ENCODE data around the gene UBE2O.

DNA sequence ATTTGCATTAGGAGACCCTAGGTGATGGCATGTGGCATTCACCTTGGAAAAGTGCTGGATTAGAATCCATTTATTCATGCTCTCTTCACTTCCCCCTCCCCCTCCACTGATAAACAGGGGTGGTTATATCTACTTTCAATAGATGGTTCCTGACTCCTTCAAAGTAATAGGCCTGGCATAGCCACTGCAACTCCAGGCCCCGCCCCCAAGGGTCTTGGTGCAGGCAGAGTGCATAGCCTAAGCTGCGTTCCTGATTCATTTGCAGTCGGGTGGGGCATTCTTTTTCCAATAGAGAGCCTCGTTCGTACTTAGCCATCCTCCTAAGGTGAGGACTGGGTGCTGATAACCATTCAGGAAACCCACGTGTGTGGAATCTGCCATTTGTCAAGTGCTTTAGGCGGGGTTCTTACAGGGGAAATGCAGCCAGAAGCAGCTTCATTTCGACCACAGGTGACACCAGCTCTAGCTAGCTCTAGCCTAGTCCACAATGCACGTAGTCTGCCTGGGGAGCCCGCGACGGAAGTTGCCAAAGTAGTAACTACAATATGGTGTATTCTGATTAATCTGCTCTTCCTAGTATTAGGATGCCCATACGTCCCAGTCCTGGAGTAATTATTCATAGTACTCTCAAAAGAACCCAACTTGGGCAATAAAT, 11.1 kb downstream of the UBE2O start:
- TF ChIP-seq, protein P1, sequence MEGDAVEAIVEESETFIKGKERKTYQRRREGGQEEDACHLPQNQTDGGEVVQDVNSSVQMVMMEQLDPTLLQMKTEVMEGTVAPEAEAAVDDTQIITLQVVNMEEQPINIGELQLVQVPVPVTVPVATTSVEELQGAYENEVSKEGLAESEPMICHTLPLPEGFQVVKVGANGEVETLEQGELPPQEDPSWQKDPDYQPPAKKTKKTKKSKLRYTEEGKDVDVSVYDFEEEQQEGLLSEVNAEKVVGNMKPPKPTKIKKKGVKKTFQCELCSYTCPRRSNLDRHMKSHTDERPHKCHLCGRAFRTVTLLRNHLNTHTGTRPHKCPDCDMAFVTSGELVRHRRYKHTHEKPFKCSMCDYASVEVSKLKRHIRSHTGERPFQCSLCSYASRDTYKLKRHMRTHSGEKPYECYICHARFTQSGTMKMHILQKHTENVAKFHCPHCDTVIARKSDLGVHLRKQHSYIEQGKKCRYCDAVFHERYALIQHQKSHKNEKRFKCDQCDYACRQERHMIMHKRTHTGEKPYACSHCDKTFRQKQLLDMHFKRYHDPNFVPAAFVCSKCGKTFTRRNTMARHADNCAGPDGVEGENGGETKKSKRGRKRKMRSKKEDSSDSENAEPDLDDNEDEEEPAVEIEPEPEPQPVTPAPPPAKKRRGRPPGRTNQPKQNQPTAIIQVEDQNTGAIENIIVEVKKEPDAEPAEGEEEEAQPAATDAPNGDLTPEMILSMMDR (IDR thresholded peaks at IDR 0.05; ENCODE audit: low read depth, low read length), result no peak
- TF ChIP-seq MYC (IDR thresholded peaks at IDR 0.05; ENCODE audit: low read depth, low read length), result no peak
